SK-N-MC (cell line): ENCODE measurements around the gene HSD17B1.
"Not testable (repeated sequence)": the region's sequence is repeated elsewhere in the genome, so short reads cannot be mapped to it uniquely, and the experiment has no call there.

Experiments
- DNase-seq: peaks from one replicate; pipeline ENCODE4 v3.0.0-alpha.2; 2011; ENCODE audit warnings: low read depth, low spot score
- H3K27ac ChIP-seq: fragments of 200-600 bp; sonication (generic); 2 replicates; pipeline ENCODE4 v1.5.1; 2016; ENCODE audit warnings: mixed run types
- H3K36me3 ChIP-seq: fragments of 200-600 bp; sonication (generic); 2 replicates; pipeline ENCODE4 v1.6.1; 2017; ENCODE audit warnings: antibody characterized with exemption, low read length, mixed read lengths; ENCODE audit not compliant: insufficient read depth
- H3K4me3 ChIP-seq: fragments of 200-600 bp; sonication (generic); 2 replicates; pipeline ENCODE4 v1.5.1; 2016
- H3K9ac ChIP-seq: fragments of 200-600 bp; sonication (generic); 2 replicates; pipeline ENCODE4 v1.8.0; 2017; ENCODE audit warnings: mixed run types, mixed read lengths; ENCODE audit not compliant: insufficient read length
- H3K9me3 ChIP-seq: fragments of 200-600 bp; sonication (generic); 2 replicates; pipeline ENCODE4 v1.6.1; 2017; ENCODE audit warnings: low read depth, mild to moderate bottlenecking, antibody characterized with exemption, low read length, moderate library complexity, mixed read lengths
- EZH2 ChIP-seq: fragments of 200-600 bp; sonication (generic); IDR thresholded peaks from one replicate; pipeline ENCODE4 v1.6.1; 2017; ENCODE audit warnings: antibody characterized with exemption
- FOXP2 ChIP-seq: optimal IDR thresholded peaks from 2 replicates; pipeline ENCODE3; 2011; ENCODE audit warnings: mild to moderate bottlenecking, moderate library complexity; ENCODE audit not compliant: insufficient read depth; ENCODE audit errors: extremely low read length, control extremely low read depth
- POLR2AphosphoS5 ChIP-seq: IDR thresholded peaks from 2 replicates; pipeline ENCODE4 v1.6.1; 2012; ENCODE audit warnings: mild to moderate bottlenecking, low read depth, low read length, borderline replicate concordance

Gene HSD17B1

GRCh38 chr17:42538482-42538881, 14.2 kb upstream of the HSD17B1 start:
- TF ChIP-seq EZH2 = no peak
- no peak for TF ChIP-seq FOXP2
- TF ChIP-seq POLR2AphosphoS5 = no peak

GRCh38 chr17:42540558-42540957, 12.2 kb upstream of the HSD17B1 start:
- not testable (repeated sequence) for H3K9ac ChIP-seq, H3K36me3 ChIP-seq, H3K9me3 ChIP-seq, DNase-seq, H3K27ac ChIP-seq, H3K4me3 ChIP-seq

More at GRCh38 chr17:42538482-42538881, 14.2 kb upstream of the HSD17B1 start:
- Histone ChIP-seq H3K4me3 (no peak overlapping the region), H3K27ac (no peak overlapping the region), H3K36me3 (0 out of 2 replicates have a peak, but pooled peaks cover 3% of the 10 kb centered on the region), H3K9ac (no peak overlapping the region), H3K9me3 (no peaks in the 10 kb centered on the region)
- DNase-seq = no peak

- no peak for TF ChIP-seq FOXP2
- no peak for TF ChIP-seq EZH2
- TF ChIP-seq POLR2AphosphoS5 = no peak
- DNase-seq = no peak
- Histone ChIP-seq H3K9ac (no peak overlapping the region), H3K9me3 (no peaks in the 10 kb centered on the region), H3K4me3 (no peak overlapping the region), H3K36me3 (0 out of 2 replicates have a peak, but pooled peaks cover 3% of the 10 kb centered on the region), H3K27ac (no peak overlapping the region)
These were observed 11.5 kb upstream of the HSD17B1 start for GRCh38 chr17:42541041-42541833.

- TF ChIP-seq FOXP2 = no peak
- TF ChIP-seq EZH2 = no peak
- TF ChIP-seq POLR2AphosphoS5 = no peak
- H3K9ac ChIP-seq = no peak overlapping the region
- 0 out of 2 replicates have a peak, but pooled peaks cover 3% of the 10 kb centered on the region for H3K36me3 ChIP-seq
- no peak overlapping the region for H3K27ac ChIP-seq
- H3K9me3 ChIP-seq = no peaks in the 10 kb centered on the region
- no peak overlapping the region for H3K4me3 ChIP-seq
- DNase-seq = no peak
These were observed 9.3 kb upstream of the HSD17B1 start for GRCh38 chr17:42543190-42544079.

GRCh38 chr17:42544874-42545283, 7.8 kb upstream of the HSD17B1 start:
- no peak for DNase-seq
- Histone ChIP-seq H3K9ac (no peak overlapping the region), H3K27ac (no peak overlapping the region), H3K36me3 (no peaks in the 10 kb centered on the region), H3K4me3 (no peak overlapping the region), H3K9me3 (no peaks in the 10 kb centered on the region)
- TF ChIP-seq EZH2 = no peak
- TF ChIP-seq FOXP2 = no peak

GRCh38 chr17:42545755-42546505, 6.8 kb upstream of the HSD17B1 start:
- not testable (repeated sequence) for H3K36me3 ChIP-seq, H3K9me3 ChIP-seq, DNase-seq, H3K9ac ChIP-seq, H3K27ac ChIP-seq, H3K4me3 ChIP-seq

- TF ChIP-seq EZH2 (no peak), POLR2AphosphoS5 (no peak), FOXP2 (no peak)
- H3K27ac ChIP-seq = no peak overlapping the region
- no peak overlapping the region for H3K4me3 ChIP-seq
- H3K9me3 ChIP-seq = no peaks in the 10 kb centered on the region
- H3K36me3 ChIP-seq = no peaks in the 10 kb centered on the region
- no peak for DNase-seq
- H3K9ac ChIP-seq = no peak overlapping the region
These were observed 5.7 kb upstream of the HSD17B1 start for GRCh38 chr17:42547001-42547461.

GRCh38 chr17:42547698-42548069, 5.0 kb upstream of the HSD17B1 start:
- TF ChIP-seq FOXP2 (no peak), EZH2 (no peak), POLR2AphosphoS5 (no peak)
- Histone ChIP-seq H3K9ac (no peak overlapping the region), H3K36me3 (no peaks in the 10 kb centered on the region), H3K9me3 (no peaks in the 10 kb centered on the region), H3K27ac (no peak overlapping the region), H3K4me3 (peak overlapping the region; percentile 80)
- DNase-seq = no peak
